T-cell (primary cell): ENCODE results near the gene LPIN1. TPM values are rescaled to one million over a fixed set of nuclear protein-coding genes. Genes with fewer than 3 reads are reported as not detected.

Experiments
- ATAC-seq, 4 experiments: fragments of 200-7000 bp in 3 of 4; fragments of 150-1000 bp in 1 of 4; cut with Tn5 transposase; replicated peaks in 1 of 4; 1 replicate in 3 of 4; 2 replicates in 1 of 4; pipeline ENCODE4 v1.10.0; 2021; ENCODE audit warnings: moderate library complexity in 3 of 4, mild to moderate bottlenecking in 2 of 4, moderate number of reproducible peaks in 1 of 4
- CTCF ChIA-PET, 2 donors: fragments of 300-600 bp; sonication (Branson Sonifier 250); formaldehyde crosslinking; loops; one replicate each; lab custom pipeline; 2022; ENCODE audit warnings: antibody characterized with exemption in 2 of 2; lab: Charles Lee
- POLR2A ChIA-PET, 2 donors: fragments of 300-600 bp; sonication (Branson Sonifier 250); formaldehyde crosslinking; loops; one replicate each; lab custom pipeline; 2022; ENCODE audit warnings: antibody characterized with exemption in 2 of 2; lab: Charles Lee
- DNase-seq, 35 experiments: peaks; one replicate each; pipeline versions ENCODE4 v3.0.0 to v3.0.0-alpha.2; 2013 to 2023
- H3K27ac ChIP-seq: one replicate; pipeline ENCODE4 v1.5.1; 2013; ENCODE audit warnings: low read length
- H3K27me3 ChIP-seq, 2 experiments: replicated peaks in 1 of 2; 1 replicate in 1 of 2; 2 replicates in 1 of 2; pipeline versions ENCODE4 v1.6.1 to v1.7.0; 2013; ENCODE audit warnings: low read length in 1 of 2, mixed read lengths in 1 of 2; ENCODE audit not compliant: control insufficient read depth in 2 of 2, insufficient read depth in 2 of 2; ENCODE audit errors: extremely low read depth in 1 of 2
- H3K36me3 ChIP-seq, 2 donors: 1 replicate in 1 of 2; 2 replicates in 1 of 2; pipeline versions ENCODE4 v1.6.1 to v1.7.0; 2013; ENCODE audit warnings: low read length in 1 of 2; ENCODE audit not compliant: control insufficient read depth in 2 of 2, insufficient read depth in 1 of 2; ENCODE audit errors: extremely low read depth in 1 of 2
- H3K4me1 ChIP-seq, 2 experiments: 1 replicate in 1 of 2; 2 replicates in 1 of 2; pipeline versions ENCODE4 v1.6.1 to v1.7.0; 2013; ENCODE audit warnings: low read length in 2 of 2, mixed read lengths in 1 of 2; ENCODE audit not compliant: insufficient read depth in 2 of 2, control insufficient read depth in 1 of 2; ENCODE audit errors: extremely low read depth in 1 of 2
- H3K4me3 ChIP-seq, 2 donors: 1 replicate in 1 of 2; 2 replicates in 1 of 2; pipeline versions ENCODE4 v1.5.1 to v1.7.0; 2013; ENCODE audit warnings: mild to moderate bottlenecking in 2 of 2, low read length in 1 of 2, moderate library complexity in 1 of 2; ENCODE audit not compliant: control insufficient read depth in 1 of 2; ENCODE audit errors: extremely low read depth in 1 of 2
- H3K9me3 ChIP-seq: 2 replicates; pipeline ENCODE4 v1.7.0; 2013
- H3K27ac Mint-ChIP-seq, 2 donors: one replicate each; pipeline ENCODE4 v1.8.0; 2020 to 2021; ENCODE audit warnings: mild to moderate bottlenecking in 2 of 2, mixed read lengths in 2 of 2
- H3K27me3 Mint-ChIP-seq, 2 donors: one replicate each; pipeline ENCODE4 v1.8.0; 2021 to 2022; ENCODE audit warnings: mixed read lengths in 2 of 2
- H3K36me3 Mint-ChIP-seq: one replicate; pipeline ENCODE4 v1.8.0; 2021; ENCODE audit warnings: mixed read lengths
- H3K4me1 Mint-ChIP-seq, 3 donors: one replicate each; pipeline ENCODE4 v1.8.0; 2020 to 2022; ENCODE audit warnings: mixed read lengths in 3 of 3, mild to moderate bottlenecking in 1 of 3
- H3K4me3 Mint-ChIP-seq, 3 donors: one replicate each; pipeline ENCODE4 v1.8.0; 2020 to 2022; ENCODE audit warnings: mild to moderate bottlenecking in 3 of 3, mixed read lengths in 3 of 3, moderate library complexity in 3 of 3
- H3K9me3 Mint-ChIP-seq, 3 donors: one replicate each; pipeline ENCODE4 v1.8.0; 2020 to 2022; ENCODE audit warnings: mixed read lengths in 3 of 3
- WGBS: methylation state at CpG from one replicate; pipeline ENCODE4 v1.1.5; 2013; ENCODE audit warnings: missing lambda C conversion rate; ENCODE audit not compliant: insufficient coverage; 5-methylcytosine and 5-hydroxymethylcytosine counted together
- total RNA-seq, 35 experiments: library from RNA in 6 of 35; stranded (reverse) in 6 of 35; fragments of 120-200 nt in 1 of 35; gene quantifications; one replicate each; pipeline versions ENCODE4 v1.2.1 to v1.2.4 and lab custom pipeline; 2013 to 2026

LPIN1 gene
- total RNA-seq, 5 donors from 2014 or later (not counting 1 experiment from before 2014, with no cell fraction given): 67.1 to 102 (median 88.0) TPM

DNA sequence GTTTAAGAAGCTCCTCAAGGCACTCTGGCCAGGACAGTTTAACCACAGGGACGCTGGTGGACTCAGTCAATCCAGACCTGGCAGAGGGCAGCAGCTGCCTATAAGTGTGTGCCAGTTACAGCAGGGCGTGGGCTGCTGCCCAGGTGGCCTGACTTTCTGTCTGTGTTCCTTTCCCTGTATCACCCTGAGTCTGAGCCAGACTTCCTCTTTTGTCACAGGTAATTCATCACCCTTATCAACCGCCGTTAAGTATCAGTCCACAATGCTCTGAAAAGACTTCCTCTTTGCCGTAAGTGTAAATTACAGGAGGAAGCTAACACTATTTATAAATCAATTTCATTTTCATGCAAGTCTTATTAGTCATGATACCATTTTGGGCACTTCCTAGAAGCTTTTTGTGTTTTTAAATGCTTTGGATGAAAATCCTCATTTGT is 7.0 kb downstream of the LPIN1 start:
- Mint-ChIP-seq H3K27me3 (no peaks in the 10 kb centered on the region), H3K4me1 (peaks cover 79 to 94% (median 94%) of the 10 kb centered on the region in 3 donors), H3K4me3 (peak overlapping the region; percentile 68 to 83 (median 77)), H3K36me3 (no peaks in the 10 kb centered on the region), H3K9me3 (no peaks in the 10 kb centered on the region), H3K27ac (peak overlapping the region; percentile 86 to 93)
- peak overlapping the region; percentile 5 to 41 for H3K4me3 ChIP-seq
- peaks cover 30 to 80% of the 10 kb centered on the region in 2 experiments for H3K4me1 ChIP-seq
- POLR2A ChIA-PET: interaction anchor here (0.6 to 1.5 kb wide), 3 partner anchors 14 to 64 kb away, joined by 3 to 16 read pairs (median 3); no protein-coding TSS in a partner anchor
- H3K36me3 ChIP-seq: no peaks in the 10 kb centered on the region
- ATAC-seq (peak; percentile 52 to 61 (median 58)), DNase-seq (peak in 12 of 35 experiments; percentile 14 to 75 (median 30))
- H3K27ac ChIP-seq: peak overlapping the region; percentile 89
- no peaks in the 10 kb centered on the region for H3K27me3 ChIP-seq
- no peaks in the 10 kb centered on the region for H3K9me3 ChIP-seq
- CTCF ChIA-PET: interaction anchor here (0.9 to 4.7 kb wide), 15 partner anchors 8 to 964 kb away, joined by 3 to 36 read pairs (median 4); partner anchors contain the start of gene TRIB2 (in 1 of the 2)
- WGBS: 5% methylated on average over 2 of the region's 5 CpGs

DNA sequence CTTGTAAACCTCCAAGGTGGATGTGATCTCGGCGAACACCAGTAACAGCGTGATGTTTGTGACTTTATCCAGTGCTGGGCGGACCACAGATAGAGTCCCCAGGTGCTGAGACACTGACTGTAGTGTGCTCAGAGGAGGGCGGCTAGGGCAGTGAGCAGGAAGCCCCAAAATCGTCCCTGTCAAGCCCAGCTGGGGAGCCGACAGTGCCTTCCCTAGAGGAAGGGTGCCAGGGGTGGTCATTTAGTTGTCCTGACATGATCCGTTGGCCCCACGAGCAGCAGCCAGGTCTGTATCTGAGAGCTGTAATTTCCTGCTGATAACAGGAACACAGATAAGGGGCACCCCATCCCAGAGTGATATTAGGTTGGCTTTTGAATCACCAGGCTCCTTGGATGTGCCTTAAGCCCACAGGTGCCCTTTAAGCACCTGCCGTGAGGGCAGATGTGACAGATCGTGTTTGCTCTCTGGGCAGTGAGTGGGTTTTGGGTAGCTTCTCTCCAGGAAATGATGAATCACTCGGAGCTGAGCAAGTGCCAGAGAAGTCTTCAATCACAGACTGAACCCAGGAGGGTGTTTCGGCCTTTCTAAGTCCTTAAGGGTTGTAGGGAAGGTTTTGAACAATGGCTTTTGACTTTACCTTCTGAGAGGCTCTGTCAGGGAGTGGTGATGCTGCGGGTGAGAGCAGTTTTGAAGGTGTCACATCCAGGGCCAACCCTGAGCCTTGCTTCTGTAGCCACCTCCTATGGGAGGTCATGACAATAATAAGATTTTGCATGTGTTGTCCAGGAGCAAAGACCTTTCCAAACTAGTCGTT is 7.7 kb downstream of the LPIN1 start:
- POLR2A ChIA-PET: interaction anchor here (0.6 to 1.5 kb wide), 5 partner anchors 21 to 621 kb away, joined by 3 to 16 read pairs (median 4); a partner anchor contains a TSS
- Histone ChIP-seq H3K36me3 (no peaks in the 10 kb centered on the region), H3K27me3 (no peaks in the 10 kb centered on the region), H3K4me3 (peak overlapping the region; percentile 41 to 57), H3K27ac (peak overlapping the region; percentile 89), H3K9me3 (no peaks in the 10 kb centered on the region), H3K4me1 (peaks cover 28 to 79% of the 10 kb centered on the region in 2 experiments)
- Mint-ChIP-seq H3K4me3 (peak overlapping the region; percentile 68 to 83 (median 77)), H3K27ac (peak overlapping the region; percentile 86 to 93), H3K36me3 (peaks cover 6% of the 10 kb centered on the region), H3K27me3 (no peaks in the 10 kb centered on the region), H3K9me3 (no peaks in the 10 kb centered on the region), H3K4me1 (peaks cover 79 to 94% (median 94%) of the 10 kb centered on the region in 3 donors)
- CTCF ChIA-PET: interaction anchor here (0.9 to 4.7 kb wide), 16 partner anchors 9 to 963 kb away, joined by 3 to 36 read pairs (median 4); partner anchors contain the start of gene TRIB2 (in 1 of the 2)
- WGBS: 4% methylated on average over 13 of the region's 15 CpGs
- peak; percentile 49 to 84 (median 78) for ATAC-seq
- peak in 26 of 35 experiments; percentile 21 to 71 (median 46) for DNase-seq

DNA sequence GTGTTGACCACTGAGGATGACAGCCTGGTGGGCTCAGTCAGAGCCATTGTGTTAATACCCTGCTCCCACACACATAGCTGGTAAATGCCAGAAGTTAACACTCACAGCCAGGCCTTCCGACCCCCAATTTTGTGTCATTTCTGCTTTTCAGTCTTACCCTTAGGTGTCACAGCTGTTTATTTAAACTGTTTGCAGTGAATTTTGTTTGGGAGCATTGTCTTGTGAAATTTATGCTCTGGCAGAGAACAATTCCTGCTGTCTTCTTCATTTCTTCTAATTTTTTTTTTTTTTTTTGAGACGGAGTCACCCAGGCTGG is 8.2 kb downstream of the LPIN1 start:
- no peak for DNase-seq
- CTCF ChIA-PET: interaction anchor here (0.7 to 4.7 kb wide), 12 partner anchors 9 to 962 kb away, joined by 3 to 36 read pairs (median 4); partner anchors contain the start of gene TRIB2 (in 1 of the 2)
- Histone ChIP-seq H3K36me3 (no peaks in the 10 kb centered on the region), H3K4me3 (peak overlapping the region in 1 of 2 donors; percentile 41), H3K9me3 (no peaks in the 10 kb centered on the region), H3K4me1 (peaks cover 28 to 73% of the 10 kb centered on the region in 2 experiments), H3K27ac (peak overlapping the region; percentile 89), H3K27me3 (no peaks in the 10 kb centered on the region)
- peaks cover 7% of the 10 kb centered on the region for H3K36me3 Mint-ChIP-seq
- H3K9me3 Mint-ChIP-seq: no peaks in the 10 kb centered on the region
- WGBS: no CpG with 5 or more reads among the region's 2 CpGs
- H3K27me3 Mint-ChIP-seq: no peaks in the 10 kb centered on the region
- H3K4me1 Mint-ChIP-seq: peaks cover 76 to 91% (median 91%) of the 10 kb centered on the region in 3 donors
- ATAC-seq: no peak
- H3K4me3 Mint-ChIP-seq: peak overlapping the region in 2 of 3 donors; percentile 68 to 83
- peak overlapping the region; percentile 86 to 93 for H3K27ac Mint-ChIP-seq
- POLR2A ChIA-PET: interaction anchor here (0.6 to 1.0 kb wide), 6 partner anchors 8 to 622 kb away, joined by 3 to 6 read pairs (median 3); partner anchors contain the start of gene LPIN1 (in 1 of the 2)

DNA sequence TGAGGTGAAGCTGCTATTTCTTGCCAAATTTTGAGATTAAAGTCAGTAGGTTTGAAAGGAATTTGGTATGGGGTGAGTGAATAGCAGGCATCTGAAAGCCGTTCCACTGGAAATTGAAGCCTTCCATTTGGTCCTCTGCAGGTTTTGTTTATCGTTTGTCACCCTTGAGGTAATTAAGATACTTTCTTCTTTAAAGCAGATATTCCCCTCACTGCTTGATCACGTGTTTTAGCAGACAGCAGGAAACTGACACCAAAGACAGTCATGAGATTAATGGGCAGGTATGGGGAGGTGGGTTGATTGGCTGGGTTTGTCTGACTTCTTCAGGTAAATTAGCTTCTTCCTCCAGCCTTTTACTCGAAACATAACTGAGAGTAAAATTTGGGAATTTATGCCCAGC is 10.7 kb downstream of the LPIN1 start:
- Histone ChIP-seq H3K4me1 (peaks cover 23 to 62% of the 10 kb centered on the region in 2 experiments), H3K9me3 (no peaks in the 10 kb centered on the region), H3K36me3 (no peaks in the 10 kb centered on the region), H3K27ac (peak overlapping the region; percentile 43), H3K4me3 (no peak overlapping the region), H3K27me3 (no peaks in the 10 kb centered on the region)
- Mint-ChIP-seq H3K4me1 (peaks cover 76 to 87% (median 86%) of the 10 kb centered on the region in 3 donors), H3K4me3 (peak overlapping the region; percentile 9 to 52 (median 27)), H3K27ac (peak overlapping the region; percentile 78 to 89), H3K36me3 (peaks cover 17% of the 10 kb centered on the region), H3K27me3 (no peaks in the 10 kb centered on the region), H3K9me3 (no peaks in the 10 kb centered on the region)
- DNase-seq: peak in 4 of 35 experiments; percentile 29 to 61 (median 32)
- POLR2A ChIA-PET: interaction anchor here in 1 of 2 donors (0.5 to 0.9 kb wide), 2 partner anchors 10 to 18 kb away, joined by 3 to 4 read pairs; no protein-coding TSS in a partner anchor
- WGBS: no CpG with 5 or more reads among the region's 4 CpGs
- CTCF ChIA-PET: interaction anchor here (0.7 to 2.9 kb wide), 6 partner anchors 10 to 73 kb away, joined by 3 to 13 read pairs (median 4); no protein-coding TSS in a partner anchor
- peak in 2 of 4 experiments; percentile 15 to 51 for ATAC-seq

DNA sequence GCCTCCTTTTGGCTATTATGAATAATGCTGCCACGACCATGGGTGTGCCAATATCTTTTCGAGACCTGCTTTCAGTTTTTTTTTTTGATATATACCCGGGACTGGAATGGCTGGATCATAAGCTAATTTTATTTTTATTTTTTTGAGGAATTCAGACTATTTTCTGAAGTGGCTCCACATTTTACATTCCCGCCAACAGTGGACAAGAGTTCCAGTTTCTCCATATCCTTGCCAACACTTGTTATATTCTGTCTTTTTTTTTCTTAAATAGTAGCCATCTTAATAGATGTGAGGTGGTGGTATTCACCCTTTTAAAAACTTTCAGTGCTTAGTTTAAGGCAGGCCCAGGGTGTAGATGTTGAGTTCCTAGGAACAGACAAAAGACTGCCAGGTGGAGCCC is 11.8 kb downstream of the LPIN1 start:
- no peak overlapping the region for H3K27ac ChIP-seq
- Mint-ChIP-seq H3K36me3 (peaks cover 24% of the 10 kb centered on the region), H3K27ac (peak overlapping the region; percentile 78 to 89), H3K4me3 (peak overlapping the region in 1 of 3 donors; percentile 27), H3K9me3 (no peaks in the 10 kb centered on the region), H3K27me3 (no peaks in the 10 kb centered on the region), H3K4me1 (peaks cover 82 to 88% (median 87%) of the 10 kb centered on the region in 3 donors)
- no peaks in the 10 kb centered on the region for H3K9me3 ChIP-seq
- no peak for ATAC-seq
- no peak overlapping the region for H3K4me3 ChIP-seq
- DNase-seq: no peak
- peaks cover 0 to 6% of the 10 kb centered on the region in 2 donors for H3K36me3 ChIP-seq
- 100% methylated on average over 1 of the region's 4 CpGs for WGBS
- ChIA-PET CTCF (interaction anchor here (0.6 to 2.9 kb wide), 7 partner anchors 8 to 1591 kb away, joined by 3 to 13 read pairs (median 4); no protein-coding TSS in a partner anchor), POLR2A (no interaction called here)
- peaks cover 23 to 61% of the 10 kb centered on the region in 2 experiments for H3K4me1 ChIP-seq
- no peaks in the 10 kb centered on the region for H3K27me3 ChIP-seq
